ENCODE results near the gene CCDC121. TPM values are rescaled to one million over a fixed set of nuclear protein-coding genes. Genes with fewer than 3 reads are reported as not detected.
A peak's percentile ranks its signal among the peaks of the same experiment; 100 is the strongest.

Gene CCDC121
- total and polyA plus RNA-seq, 10 of the 15 experiments (the other 5 are each of a cell fraction or from before 2014, with no cell fraction given): 0.34 to 1.2 (median 0.63) TPM

DNA sequence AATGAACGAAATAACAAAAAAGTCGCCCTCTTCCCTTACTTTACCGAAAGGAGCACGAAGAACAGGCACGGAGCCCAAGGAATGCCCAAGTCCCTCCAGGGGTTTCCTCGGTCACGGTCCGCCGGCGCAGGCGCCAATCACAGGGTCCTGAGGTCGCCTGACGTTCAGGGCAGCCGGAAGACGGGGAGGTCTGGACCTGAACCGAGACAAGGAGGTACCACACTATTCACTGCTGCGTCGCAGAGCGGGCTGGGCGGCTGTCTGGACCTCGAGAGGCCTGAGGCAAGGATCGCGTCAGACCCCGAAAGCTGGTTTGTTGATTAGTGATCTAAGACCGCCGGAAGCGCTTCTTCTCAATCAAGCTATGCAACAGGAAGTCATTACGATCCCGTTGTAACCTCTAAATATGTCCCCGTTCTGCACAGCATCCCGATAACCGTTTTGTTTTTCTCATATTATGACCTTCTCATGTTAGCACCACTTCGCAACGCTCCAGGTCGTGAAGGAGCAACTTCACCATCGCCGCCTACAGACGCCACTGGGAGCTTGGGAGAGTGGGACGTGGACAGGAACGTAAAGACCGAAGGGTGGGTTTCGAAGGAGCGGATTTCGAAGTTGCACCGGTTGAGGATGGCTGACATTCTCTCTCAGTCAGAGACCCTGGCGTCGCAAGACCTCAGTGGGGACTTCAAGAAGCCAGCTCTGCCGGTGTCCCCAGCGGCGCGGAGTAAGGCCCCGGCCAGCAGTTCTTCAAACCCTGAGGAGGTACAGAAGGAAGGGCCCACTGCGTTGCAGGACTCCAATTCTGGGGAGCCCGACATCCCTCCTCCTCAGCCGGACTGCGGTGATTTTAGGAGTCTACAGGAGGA lies 34.7 kb upstream of the CCDC121 start, which contains the start of the genes SLC4A1AP and SUPT7L (continued):
- no peak for TF ChIP-seq ZNF384 (IDR thresholded peaks at IDR 0.05; ENCODE audit: borderline replicate concordance, low read depth, low read length)
- TF ChIP-seq RBBP5 (conservative IDR thresholded peaks at IDR 0.05): no peak
- TF ChIP-seq, protein P1, sequence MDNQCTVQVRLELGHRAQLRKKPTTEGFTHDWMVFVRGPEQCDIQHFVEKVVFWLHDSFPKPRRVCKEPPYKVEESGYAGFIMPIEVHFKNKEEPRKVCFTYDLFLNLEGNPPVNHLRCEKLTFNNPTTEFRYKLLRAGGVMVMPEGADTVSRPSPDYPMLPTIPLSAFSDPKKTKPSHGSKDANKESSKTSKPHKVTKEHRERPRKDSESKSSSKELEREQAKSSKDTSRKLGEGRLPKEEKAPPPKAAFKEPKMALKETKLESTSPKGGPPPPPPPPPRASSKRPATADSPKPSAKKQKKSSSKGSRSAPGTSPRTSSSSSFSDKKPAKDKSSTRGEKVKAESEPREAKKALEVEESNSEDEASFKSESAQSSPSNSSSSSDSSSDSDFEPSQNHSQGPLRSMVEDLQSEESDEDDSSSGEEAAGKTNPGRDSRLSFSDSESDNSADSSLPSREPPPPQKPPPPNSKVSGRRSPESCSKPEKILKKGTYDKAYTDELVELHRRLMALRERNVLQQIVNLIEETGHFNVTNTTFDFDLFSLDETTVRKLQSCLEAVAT (IDR thresholded peaks at IDR 0.05): peak; percentile 87
- TF ChIP-seq, protein P2, sequence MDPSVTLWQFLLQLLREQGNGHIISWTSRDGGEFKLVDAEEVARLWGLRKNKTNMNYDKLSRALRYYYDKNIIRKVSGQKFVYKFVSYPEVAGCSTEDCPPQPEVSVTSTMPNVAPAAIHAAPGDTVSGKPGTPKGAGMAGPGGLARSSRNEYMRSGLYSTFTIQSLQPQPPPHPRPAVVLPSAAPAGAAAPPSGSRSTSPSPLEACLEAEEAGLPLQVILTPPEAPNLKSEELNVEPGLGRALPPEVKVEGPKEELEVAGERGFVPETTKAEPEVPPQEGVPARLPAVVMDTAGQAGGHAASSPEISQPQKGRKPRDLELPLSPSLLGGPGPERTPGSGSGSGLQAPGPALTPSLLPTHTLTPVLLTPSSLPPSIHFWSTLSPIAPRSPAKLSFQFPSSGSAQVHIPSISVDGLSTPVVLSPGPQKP (IDR thresholded peaks at IDR 0.05; ENCODE audit: low read depth, low read length): peak; percentile 53; the same call in 1 of the 2 replicates
- TF ChIP-seq KLF5 (IDR thresholded peaks at IDR 0.05; ENCODE audit: partially characterized antibody): peak; percentile 84
- no peak for TF ChIP-seq HDGF (IDR thresholded peaks at IDR 0.05)
- no peak for TF ChIP-seq CBX3 (IDR thresholded peaks at IDR 0.05; ENCODE audit: borderline replicate concordance, low read depth)
- peak; percentile 99 for TF ChIP-seq RB1 (IDR thresholded peaks at IDR 0.05; ENCODE audit: borderline replicate concordance)
- TF ChIP-seq, protein P3, sequence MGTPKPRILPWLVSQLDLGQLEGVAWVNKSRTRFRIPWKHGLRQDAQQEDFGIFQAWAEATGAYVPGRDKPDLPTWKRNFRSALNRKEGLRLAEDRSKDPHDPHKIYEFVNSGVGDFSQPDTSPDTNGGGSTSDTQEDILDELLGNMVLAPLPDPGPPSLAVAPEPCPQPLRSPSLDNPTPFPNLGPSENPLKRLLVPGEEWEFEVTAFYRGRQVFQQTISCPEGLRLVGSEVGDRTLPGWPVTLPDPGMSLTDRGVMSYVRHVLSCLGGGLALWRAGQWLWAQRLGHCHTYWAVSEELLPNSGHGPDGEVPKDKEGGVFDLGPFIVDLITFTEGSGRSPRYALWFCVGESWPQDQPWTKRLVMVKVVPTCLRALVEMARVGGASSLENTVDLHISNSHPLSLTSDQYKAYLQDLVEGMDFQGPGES (IDR thresholded peaks at IDR 0.05): peak; percentile 49; the same call in 1 of the 2 replicates
- TF ChIP-seq, protein P4, sequence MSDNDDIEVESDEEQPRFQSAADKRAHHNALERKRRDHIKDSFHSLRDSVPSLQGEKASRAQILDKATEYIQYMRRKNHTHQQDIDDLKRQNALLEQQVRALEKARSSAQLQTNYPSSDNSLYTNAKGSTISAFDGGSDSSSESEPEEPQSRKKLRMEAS (IDR thresholded peaks at IDR 0.05; ENCODE audit: low read depth, low read length): no peak
- peak; percentile 85 for TF ChIP-seq CREM (IDR thresholded peaks at IDR 0.05; ENCODE audit: low read depth)
- TF ChIP-seq, protein P5, sequence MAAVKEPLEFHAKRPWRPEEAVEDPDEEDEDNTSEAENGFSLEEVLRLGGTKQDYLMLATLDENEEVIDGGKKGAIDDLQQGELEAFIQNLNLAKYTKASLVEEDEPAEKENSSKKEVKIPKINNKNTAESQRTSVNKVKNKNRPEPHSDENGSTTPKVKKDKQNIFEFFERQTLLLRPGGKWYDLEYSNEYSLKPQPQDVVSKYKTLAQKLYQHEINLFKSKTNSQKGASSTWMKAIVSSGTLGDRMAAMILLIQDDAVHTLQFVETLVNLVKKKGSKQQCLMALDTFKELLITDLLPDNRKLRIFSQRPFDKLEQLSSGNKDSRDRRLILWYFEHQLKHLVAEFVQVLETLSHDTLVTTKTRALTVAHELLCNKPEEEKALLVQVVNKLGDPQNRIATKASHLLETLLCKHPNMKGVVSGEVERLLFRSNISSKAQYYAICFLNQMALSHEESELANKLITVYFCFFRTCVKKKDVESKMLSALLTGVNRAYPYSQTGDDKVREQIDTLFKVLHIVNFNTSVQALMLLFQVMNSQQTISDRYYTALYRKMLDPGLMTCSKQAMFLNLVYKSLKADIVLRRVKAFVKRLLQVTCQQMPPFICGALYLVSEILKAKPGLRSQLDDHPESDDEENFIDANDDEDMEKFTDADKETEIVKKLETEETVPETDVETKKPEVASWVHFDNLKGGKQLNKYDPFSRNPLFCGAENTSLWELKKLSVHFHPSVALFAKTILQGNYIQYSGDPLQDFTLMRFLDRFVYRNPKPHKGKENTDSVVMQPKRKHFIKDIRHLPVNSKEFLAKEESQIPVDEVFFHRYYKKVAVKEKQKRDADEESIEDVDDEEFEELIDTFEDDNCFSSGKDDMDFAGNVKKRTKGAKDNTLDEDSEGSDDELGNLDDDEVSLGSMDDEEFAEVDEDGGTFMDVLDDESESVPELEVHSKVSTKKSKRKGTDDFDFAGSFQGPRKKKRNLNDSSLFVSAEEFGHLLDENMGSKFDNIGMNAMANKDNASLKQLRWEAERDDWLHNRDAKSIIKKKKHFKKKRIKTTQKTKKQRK (IDR thresholded peaks at IDR 0.05; ENCODE audit: low read depth, low read length): peak; percentile 54; the same call in 1 of the 2 replicates
- TF ChIP-seq LARP7 (IDR thresholded peaks at IDR 0.05): peak; percentile 85; the same call in 1 of the 2 replicates
- peak; percentile 98 for TF ChIP-seq WRNIP1 (IDR thresholded peaks at IDR 0.05; ENCODE audit: borderline replicate concordance, low read depth, low read length)
- peak; percentile 43; the same call in 1 of the 2 replicates for TF ChIP-seq RAD51 (IDR thresholded peaks at IDR 0.05)
- no peak for TF ChIP-seq RCOR1 (conservative IDR thresholded peaks at IDR 0.05; ENCODE audit: low read depth, low read length)
- TF ChIP-seq PAX5 (IDR thresholded peaks at IDR 0.05; ENCODE audit: borderline replicate concordance, low read depth, low read length): peak; percentile 100
- TF ChIP-seq, protein P6, sequence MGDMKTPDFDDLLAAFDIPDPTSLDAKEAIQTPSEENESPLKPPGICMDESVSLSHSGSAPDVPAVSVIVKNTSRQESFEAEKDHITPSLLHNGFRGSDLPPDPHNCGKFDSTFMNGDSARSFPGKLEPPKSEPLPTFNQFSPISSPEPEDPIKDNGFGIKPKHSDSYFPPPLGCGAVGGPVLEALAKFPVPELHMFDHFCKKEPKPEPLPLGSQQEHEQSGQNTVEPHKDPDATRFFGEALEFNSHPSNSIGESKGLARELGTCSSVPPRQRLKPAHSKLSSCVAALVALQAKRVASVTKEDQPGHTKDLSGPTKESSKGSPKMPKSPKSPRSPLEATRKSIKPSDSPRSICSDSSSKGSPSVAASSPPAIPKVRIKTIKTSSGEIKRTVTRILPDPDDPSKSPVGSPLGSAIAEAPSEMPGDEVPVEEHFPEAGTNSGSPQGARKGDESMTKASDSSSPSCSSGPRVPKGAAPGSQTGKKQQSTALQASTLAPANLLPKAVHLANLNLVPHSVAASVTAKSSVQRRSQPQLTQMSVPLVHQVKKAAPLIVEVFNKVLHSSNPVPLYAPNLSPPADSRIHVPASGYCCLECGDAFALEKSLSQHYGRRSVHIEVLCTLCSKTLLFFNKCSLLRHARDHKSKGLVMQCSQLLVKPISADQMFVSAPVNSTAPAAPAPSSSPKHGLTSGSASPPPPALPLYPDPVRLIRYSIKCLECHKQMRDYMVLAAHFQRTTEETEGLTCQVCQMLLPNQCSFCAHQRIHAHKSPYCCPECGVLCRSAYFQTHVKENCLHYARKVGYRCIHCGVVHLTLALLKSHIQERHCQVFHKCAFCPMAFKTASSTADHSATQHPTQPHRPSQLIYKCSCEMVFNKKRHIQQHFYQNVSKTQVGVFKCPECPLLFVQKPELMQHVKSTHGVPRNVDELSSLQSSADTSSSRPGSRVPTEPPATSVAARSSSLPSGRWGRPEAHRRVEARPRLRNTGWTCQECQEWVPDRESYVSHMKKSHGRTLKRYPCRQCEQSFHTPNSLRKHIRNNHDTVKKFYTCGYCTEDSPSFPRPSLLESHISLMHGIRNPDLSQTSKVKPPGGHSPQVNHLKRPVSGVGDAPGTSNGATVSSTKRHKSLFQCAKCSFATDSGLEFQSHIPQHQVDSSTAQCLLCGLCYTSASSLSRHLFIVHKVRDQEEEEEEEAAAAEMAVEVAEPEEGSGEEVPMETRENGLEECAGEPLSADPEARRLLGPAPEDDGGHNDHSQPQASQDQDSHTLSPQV (IDR thresholded peaks at IDR 0.05): no peak

Measured in GM12878 (cell line).